Heart right ventricle (tissue), 16 donors: Measurements from ENCODE around the gene ARAP2. TPM values are rescaled to one million over a fixed set of nuclear protein-coding genes. Genes with fewer than 3 reads are reported as not detected.

Experiments
- ATAC-seq, 8 donors: fragments of 200-7000 bp; cut with Tn5 transposase; one replicate each; pipeline ENCODE4 v1.9.1; 2020; ENCODE audit warnings: mild to moderate bottlenecking in 8 of 8, moderate library complexity in 8 of 8, moderate number of reproducible peaks in 1 of 8
- DNase-seq, 2 donors: peaks; one replicate each; pipeline ENCODE4 v3.0.0-alpha.2; 2020
- H3K27ac ChIP-seq, 10 donors: fragments of 200-600 bp; sonication (generic) in 2 of 10; one replicate each; pipeline versions ENCODE4 v1.5.0 to v1.8.0; 2020 to 2022; ENCODE audit warnings: mild to moderate bottlenecking in 3 of 10
- H3K27me3 ChIP-seq, 7 donors: fragments of 200-600 bp; one replicate each; pipeline ENCODE4 v1.8.0; 2021 to 2022; ENCODE audit warnings: mild to moderate bottlenecking in 2 of 7
- H3K36me3 ChIP-seq, 9 donors: fragments of 200-600 bp; sonication (generic) in 1 of 9; one replicate each; pipeline versions ENCODE4 v1.5.0 to v1.8.0; 2020 to 2022; ENCODE audit warnings: mild to moderate bottlenecking in 2 of 9
- H3K4me1 ChIP-seq, 9 donors: fragments of 200-600 bp; sonication (generic) in 1 of 9; one replicate each; pipeline versions ENCODE4 v1.5.0 to v1.8.0; 2020 to 2022; ENCODE audit warnings: mild to moderate bottlenecking in 4 of 9
- H3K4me3 ChIP-seq, 10 donors: fragments of 200-600 bp; sonication (generic) in 2 of 10; one replicate each; pipeline versions ENCODE4 v1.5.0 to v1.8.0; 2020 to 2022; ENCODE audit warnings: mild to moderate bottlenecking in 7 of 10, moderate library complexity in 2 of 10
- H3K9me3 ChIP-seq, 11 donors: fragments of 200-600 bp in 10 of 11; sonication (generic) in 2 of 11; one replicate each; pipeline versions ENCODE4 v1.5.0 to v1.8.0; 2013 to 2022; ENCODE audit warnings: mild to moderate bottlenecking in 2 of 11, control low read depth in 1 of 11, moderate library complexity in 1 of 11
- CTCF ChIP-seq, 9 donors: fragments of 200-600 bp; sonication (generic) in 2 of 9; IDR thresholded peaks; one replicate each; pipeline versions ENCODE4 v1.5.0 to v1.8.0; 2021 to 2022; ENCODE audit warnings: antibody characterized with exemption in 9 of 9, mild to moderate bottlenecking in 5 of 9, moderate library complexity in 1 of 9
- WGBS, 2 donors: extraction: QIAGEN DNeasy Blood & Tissue Kit; methylation state at CpG; one replicate each; pipeline ENCODE4 v1.1.7; 2013; ENCODE audit warnings: inconsistent platforms in 1 of 2; 5-methylcytosine and 5-hydroxymethylcytosine counted together
- intact Hi-C, 10 donors: fragments of 100-400 bp; cut with DNase I; formaldehyde crosslinking; loops; one replicate each; pipeline versions ENCODE4 v1.11.1 to v1.14.2; 2022
- polyA plus RNA-seq, 2 donors: library from polyadenylated mRNA; stranded (reverse); fragments of 200-250 nt; gene quantifications; one replicate each; pipeline ENCODE4 v1.2.3, GENCODE V29; 2013
- total RNA-seq, 10 donors: library from RNA; stranded (reverse); fragmentation: NEBNext Ultra II Directional in 3 of 10; extraction: Animal tissue kit (Norgen Biotek cat#: 25700) in 3 of 10; gene quantifications; one replicate each; pipeline versions ENCODE4 v1.2.1 to v1.2.4, GENCODE V29; 2021 to 2023
- donor health status: Arrhythmogenic right ventricular cardiomyopathy.
- donor health status: ischemic (EF 13 %, LVEDD 7.1; RV severe dilation, severe dysfunction).
- donor health status: healthy with polysubstance abuse.
- donor health status: DM: no; HTN: yes; CAD: no.
- donor health status: DM: no; HTN: no; CAD: no.
- donor health status: ischemic (EF 25% LVEDD 6.9; RV normal size, moderate dysfunction).
- donor health status: ischemic (EF 25% LVEDD 5.7; RV mildly dilated, moderate dysfunction).
- donor health status: healthy.
- donor health status: DM: yes; HTN: yes; CAD: no.
- donor health status: Ischemic cardiomyopathy.
- donor health status: ischemic (EF 35%, LVEDD 5.7; RV mildly dilated, moderate dysfunction).
- donor health status: nonischemic (EF 11% LVEDD 7.7; RV severe dilation, severe dysfunction).
- donor health status: DM: yes; HTN: yes; CAD: no.
- donor health status: PGD.
- donor health status: ischemic (EF 29% LVEDD 5.4; RV normal size, mild dysfunction).
- donor health status: nonischemic (EF 23%, LVEDD 6.1; RV moderate dilation, normal function).

Gene ARAP2
- total and polyA plus RNA-seq, 12 donors: 0.19 to 6.9 (median 2.5) TPM

GRCh38 chr4:36027203-36027602 lies 217.1 kb downstream of the ARAP2 start:
- WGBS, 2 donors: 45 to 46% methylated on average over 5 of the region's 5 CpGs
- DNase-seq (no peak), ATAC-seq (no peak)
- no peak overlapping the region for H3K4me3 ChIP-seq
- TF ChIP-seq CTCF (IDR thresholded peaks at IDR 0.05): no peak
- no peaks in the 10 kb centered on the region for H3K4me1 ChIP-seq
- H3K27me3 ChIP-seq: no peaks in the 10 kb centered on the region
- H3K36me3 ChIP-seq: no peaks in the 10 kb centered on the region
- intact Hi-C loops: no loop called here
- no peak overlapping the region for H3K27ac ChIP-seq
- no peaks in the 10 kb centered on the region for H3K9me3 ChIP-seq

- Histone ChIP-seq H3K9me3 (no peaks in the 10 kb centered on the region), H3K27ac (no peak overlapping the region), H3K36me3 (no peaks in the 10 kb centered on the region), H3K4me1 (no peaks in the 10 kb centered on the region), H3K4me3 (no peak overlapping the region), H3K27me3 (no peaks in the 10 kb centered on the region)
- 43% methylated on average over 6 of the region's 6 CpGs for WGBS, 2 donors
- DNase-seq (no peak), ATAC-seq (no peak)
- intact Hi-C loops: no loop called here
- no peak for TF ChIP-seq CTCF (IDR thresholded peaks at IDR 0.05)
Measured at GRCh38 chr4:36026348-36026880, 217.9 kb downstream of the ARAP2 start.

GRCh38 chr4:36024901-36025660 lies 219.2 kb downstream of the ARAP2 start:
- TF ChIP-seq CTCF (IDR thresholded peaks at IDR 0.05): no peak
- intact Hi-C loops: no loop called here
- ATAC-seq (no peak), DNase-seq (no peak)
- 59 to 61% methylated on average over 6 of the region's 6 CpGs for WGBS, 2 donors
- Histone ChIP-seq H3K4me3 (no peak overlapping the region), H3K4me1 (no peaks in the 10 kb centered on the region), H3K27me3 (no peaks in the 10 kb centered on the region), H3K36me3 (no peaks in the 10 kb centered on the region), H3K27ac (no peak overlapping the region), H3K9me3 (no peaks in the 10 kb centered on the region)

- no peak overlapping the region for H3K27ac ChIP-seq
- ATAC-seq: no peak
- H3K4me1 ChIP-seq: no peaks in the 10 kb centered on the region
- DNase-seq: no peak
- no peak overlapping the region for H3K4me3 ChIP-seq
- 76 to 87% methylated on average over 3 of the region's 3 CpGs for WGBS, 2 donors
- no peaks in the 10 kb centered on the region for H3K36me3 ChIP-seq
- intact Hi-C loops: no loop called here
- H3K27me3 ChIP-seq: no peaks in the 10 kb centered on the region
- peaks cover 0 to 4% (median 0%) of the 10 kb centered on the region in 11 donors for H3K9me3 ChIP-seq
- TF ChIP-seq CTCF (IDR thresholded peaks at IDR 0.05): no peak
Measured at GRCh38 chr4:36020351-36020750, 224.0 kb downstream of the ARAP2 start.

Other genes starting within 250 kb of the ARAP2 start
- under 1 TPM in 3 of 10 donors, not detected in 7; 0.10 to 0.60 (median 0.13) TPM for gene DTHD1, start 37.1 kb upstream of the ARAP2 start, total RNA-seq
- gene DTHD1, start 37.1 kb upstream of the ARAP2 start, polyA plus RNA-seq: not detected